MM.1S (cell line): ENCODE results near the gene CACUL1.

ENCODE experiments used
- EZH2 ChIP-seq: fragments of 300-600 bp; sonication (generic); optimal IDR thresholded peaks from 2 replicates; pipeline ENCODE3; 2017; ENCODE audit warnings: low read depth, mild to moderate bottlenecking, antibody characterized with exemption, low read length, mixed read lengths
- EZH2phosphoT487 ChIP-seq: fragments of 300-600 bp; sonication (generic); IDR thresholded peaks from 2 replicates; pipeline ENCODE4 v1.6.1; 2018; ENCODE audit warnings: antibody characterized with exemption, low read length
- TF ChIP-seq, protein P1 (sequence below): fragments of 300-600 bp; sonication (generic); IDR thresholded peaks from 2 replicates; pipeline ENCODE4 v1.5.1; 2016; ENCODE audit warnings: antibody characterized with exemption, low read length, mixed read lengths

DNA sequence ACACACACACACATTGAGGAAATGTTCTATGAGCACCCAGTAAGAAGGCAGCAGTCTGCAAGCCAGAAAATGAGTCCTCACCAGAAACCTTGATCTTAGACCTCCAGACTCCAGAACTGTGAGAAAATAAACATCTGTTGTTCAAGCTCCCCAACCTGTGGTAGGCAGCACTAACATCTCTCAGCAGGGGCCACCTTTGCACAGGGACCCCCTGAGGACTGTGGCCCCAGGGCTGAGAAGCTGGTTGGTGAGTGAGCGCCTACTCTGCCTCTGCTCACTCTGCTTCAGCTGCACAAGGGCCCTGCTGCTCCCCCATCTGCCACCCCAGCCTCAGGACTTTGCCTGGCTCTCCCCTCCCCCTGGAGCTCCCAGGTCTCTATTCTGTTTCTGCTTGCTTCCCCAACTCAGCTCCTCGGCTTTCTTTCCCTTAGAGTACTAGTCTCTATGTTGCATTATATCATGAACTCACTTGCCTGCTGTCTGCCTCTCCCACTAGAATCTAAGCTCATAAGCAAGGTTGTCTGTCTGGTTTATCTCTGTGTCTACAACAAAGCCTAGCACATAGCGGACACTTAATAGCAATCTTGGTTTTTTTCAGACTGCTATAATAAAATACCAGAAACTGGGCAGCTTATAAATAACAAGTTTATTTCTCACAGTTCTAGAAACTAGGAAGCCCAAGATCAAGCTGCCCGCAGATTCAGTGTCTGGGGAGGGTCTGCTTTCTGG is 118.9 kb downstream of the CACUL1 start:
- TF ChIP-seq, protein P1, sequence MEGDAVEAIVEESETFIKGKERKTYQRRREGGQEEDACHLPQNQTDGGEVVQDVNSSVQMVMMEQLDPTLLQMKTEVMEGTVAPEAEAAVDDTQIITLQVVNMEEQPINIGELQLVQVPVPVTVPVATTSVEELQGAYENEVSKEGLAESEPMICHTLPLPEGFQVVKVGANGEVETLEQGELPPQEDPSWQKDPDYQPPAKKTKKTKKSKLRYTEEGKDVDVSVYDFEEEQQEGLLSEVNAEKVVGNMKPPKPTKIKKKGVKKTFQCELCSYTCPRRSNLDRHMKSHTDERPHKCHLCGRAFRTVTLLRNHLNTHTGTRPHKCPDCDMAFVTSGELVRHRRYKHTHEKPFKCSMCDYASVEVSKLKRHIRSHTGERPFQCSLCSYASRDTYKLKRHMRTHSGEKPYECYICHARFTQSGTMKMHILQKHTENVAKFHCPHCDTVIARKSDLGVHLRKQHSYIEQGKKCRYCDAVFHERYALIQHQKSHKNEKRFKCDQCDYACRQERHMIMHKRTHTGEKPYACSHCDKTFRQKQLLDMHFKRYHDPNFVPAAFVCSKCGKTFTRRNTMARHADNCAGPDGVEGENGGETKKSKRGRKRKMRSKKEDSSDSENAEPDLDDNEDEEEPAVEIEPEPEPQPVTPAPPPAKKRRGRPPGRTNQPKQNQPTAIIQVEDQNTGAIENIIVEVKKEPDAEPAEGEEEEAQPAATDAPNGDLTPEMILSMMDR: no peak
- no peak for TF ChIP-seq EZH2
- TF ChIP-seq EZH2phosphoT487: no peak
